GM19239 (cell line): Measurements from ENCODE around the gene ZCCHC2.
A peak's percentile ranks its signal among the peaks of the same experiment; 100 is the strongest.

Experiments used
- DNase-seq: peaks from one replicate; pipeline ENCODE4 v3.0.0; 2011; ENCODE audit warnings: low spot score; ENCODE audit not compliant: insufficient read length
- FAIRE-seq: peaks from 2 replicates; lab custom pipeline; 2011; peaks lifted over from hg19 to GRCh38; lab: Jason Lieb, UNC

ZCCHC2 gene

DNA sequence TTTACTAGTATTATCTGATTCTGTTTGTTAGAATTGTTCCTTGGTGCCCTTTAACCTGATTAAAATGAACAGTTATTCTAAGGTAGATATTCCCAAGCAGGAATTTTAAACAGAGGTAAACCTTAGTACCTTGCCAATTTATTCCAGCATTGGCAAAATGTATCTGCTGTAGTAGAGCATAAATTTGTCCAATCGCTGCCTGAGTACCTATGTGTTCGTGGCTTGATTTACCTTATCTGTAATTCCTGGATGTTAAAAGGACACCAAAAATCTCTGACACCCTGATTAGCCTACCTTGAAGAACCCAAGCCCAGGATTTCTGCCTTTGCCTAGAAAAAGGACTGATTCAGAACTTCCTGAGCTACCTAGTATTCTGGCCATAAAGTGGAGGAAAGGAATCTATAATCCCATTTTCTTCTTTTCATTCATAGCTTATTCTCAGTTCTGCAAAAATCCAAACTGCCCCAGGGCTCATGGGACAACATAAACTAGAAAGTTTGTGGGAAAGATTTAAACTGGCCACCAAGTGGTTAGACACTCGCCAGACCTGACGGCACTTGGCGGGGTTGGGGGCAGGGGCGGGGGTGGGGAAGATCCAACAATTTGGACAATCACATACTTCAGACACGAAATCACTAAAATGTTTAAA lies 16.2 kb upstream of the ZCCHC2 start:
- DNase-seq (no peak), FAIRE-seq (peak; percentile 59)

- DNase-seq (no peak), FAIRE-seq (no peak)
Measured at GRCh38 chr18:62509779-62510178, 13.0 kb upstream of the ZCCHC2 start.

GRCh38 chr18:62510789-62511188 lies 12.0 kb upstream of the ZCCHC2 start:
- FAIRE-seq: no peak

GRCh38 chr18:62512532-62512931 lies 10.3 kb upstream of the ZCCHC2 start:
- DNase-seq (no peak), FAIRE-seq (peak; percentile 51)

More at GRCh38 chr18:62510789-62511188, 12.0 kb upstream of the ZCCHC2 start:
- DNase-seq: no peak

- FAIRE-seq: no peak
- no peak for DNase-seq
Measured at GRCh38 chr18:62512996-62513395, 9.8 kb upstream of the ZCCHC2 start.

DNA sequence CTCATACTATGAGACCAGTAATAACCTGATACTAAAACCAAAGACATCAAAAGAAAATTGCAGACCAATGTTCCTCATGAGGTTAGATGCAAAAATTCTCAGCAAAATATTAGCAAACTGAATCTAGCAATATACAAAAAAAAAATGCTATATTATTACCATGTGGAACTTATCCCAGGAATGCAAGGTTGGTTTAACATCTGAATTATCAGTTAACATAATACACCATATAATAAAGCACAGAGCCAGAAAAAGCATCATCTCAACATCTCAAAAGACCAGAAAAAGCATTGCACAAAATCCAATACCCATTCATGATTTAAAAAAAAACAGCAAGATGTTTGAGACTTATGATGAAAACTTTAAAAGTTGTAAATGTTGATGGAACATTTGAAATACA lies 8.3 kb upstream of the ZCCHC2 start:
- DNase-seq (no peak), FAIRE-seq (peak; percentile 40)

- DNase-seq: no peak
- no peak for FAIRE-seq
Measured at GRCh38 chr18:62516242-62516641, 6.6 kb upstream of the ZCCHC2 start.

- FAIRE-seq (no peak), DNase-seq (no peak)
Measured at GRCh38 chr18:62518460-62519375, 4.1 kb upstream of the ZCCHC2 start.

GRCh38 chr18:62519684-62520083 lies 3.1 kb upstream of the ZCCHC2 start:
- no peak for FAIRE-seq

DNA sequence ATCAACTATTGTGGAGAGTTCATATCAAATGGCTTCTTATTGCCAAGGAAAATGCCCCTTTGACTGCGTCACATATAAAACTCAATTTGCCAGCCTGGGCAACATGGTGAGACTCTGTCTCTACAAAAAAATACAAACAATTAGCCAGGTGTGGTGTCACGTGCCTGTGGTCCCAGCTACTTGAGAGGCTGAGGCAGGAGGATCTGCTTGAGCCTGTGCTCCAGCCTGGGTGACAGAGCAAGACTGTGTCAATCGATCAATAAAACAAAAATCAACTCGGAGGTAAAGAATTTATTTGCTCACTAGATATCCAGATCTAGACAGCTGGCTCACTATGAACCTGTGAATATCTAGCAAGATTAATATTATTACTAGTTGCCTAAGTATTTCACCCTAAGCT lies 1.7 kb upstream of the ZCCHC2 start:
- peak; percentile 49 for FAIRE-seq

More at GRCh38 chr18:62519684-62520083, 3.1 kb upstream of the ZCCHC2 start:
- DNase-seq: no peak

GRCh38 chr18:62521593-62521992 lies 1.2 kb upstream of the ZCCHC2 start:
- DNase-seq (no peak), FAIRE-seq (peak; percentile 66)

More for the DNA sequence above, 1.7 kb upstream of the ZCCHC2 start:
- DNase-seq: no peak

DNA sequence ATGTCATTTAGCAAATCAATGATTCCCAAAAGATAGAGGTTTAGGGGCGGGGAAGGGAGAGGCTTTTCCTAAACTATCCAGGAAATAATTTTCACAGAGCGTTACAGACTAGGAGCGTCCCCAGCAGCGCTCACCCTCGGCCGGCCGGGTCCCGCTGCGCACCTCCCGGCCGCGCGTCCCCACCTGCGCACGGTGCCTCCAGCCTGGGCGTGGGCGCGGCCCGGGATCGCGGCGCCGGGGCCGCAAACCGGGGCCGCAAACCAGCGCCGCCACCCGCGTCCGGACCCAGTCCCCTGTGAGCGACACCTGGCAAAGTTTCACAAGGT lies 684 bp upstream of the ZCCHC2 start:
- FAIRE-seq (peak; percentile 21), DNase-seq (no peak)

DNA sequence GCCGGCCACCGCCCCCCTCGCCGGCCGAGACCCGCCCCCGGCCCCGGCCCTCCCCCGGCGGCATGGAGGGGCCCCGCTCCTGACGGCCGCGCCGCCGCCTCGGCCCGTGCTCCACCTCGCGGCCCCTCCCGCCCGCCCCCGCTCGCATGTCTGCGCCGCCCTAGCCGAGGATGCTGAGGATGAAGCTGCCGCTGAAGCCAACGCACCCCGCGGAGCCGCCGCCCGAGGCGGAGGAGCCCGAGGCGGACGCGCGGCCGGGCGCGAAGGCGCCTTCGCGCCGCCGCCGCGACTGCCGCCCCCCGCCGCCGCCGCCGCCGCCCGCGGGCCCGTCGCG lies 397 bp downstream of the ZCCHC2 start:
- FAIRE-seq: no peak

GRCh38 chr18:62523631-62524439 lies 1.0 kb downstream of the ZCCHC2 start:
- no peak for DNase-seq

More for the DNA sequence above, 397 bp downstream of the ZCCHC2 start:
- no peak for DNase-seq

GRCh38 chr18:62524440-62525200 lies 1.8 kb downstream of the ZCCHC2 start:
- FAIRE-seq (peak; percentile 88), DNase-seq (no peak)

More at GRCh38 chr18:62523631-62524439, 1.0 kb downstream of the ZCCHC2 start:
- no peak for FAIRE-seq

DNA sequence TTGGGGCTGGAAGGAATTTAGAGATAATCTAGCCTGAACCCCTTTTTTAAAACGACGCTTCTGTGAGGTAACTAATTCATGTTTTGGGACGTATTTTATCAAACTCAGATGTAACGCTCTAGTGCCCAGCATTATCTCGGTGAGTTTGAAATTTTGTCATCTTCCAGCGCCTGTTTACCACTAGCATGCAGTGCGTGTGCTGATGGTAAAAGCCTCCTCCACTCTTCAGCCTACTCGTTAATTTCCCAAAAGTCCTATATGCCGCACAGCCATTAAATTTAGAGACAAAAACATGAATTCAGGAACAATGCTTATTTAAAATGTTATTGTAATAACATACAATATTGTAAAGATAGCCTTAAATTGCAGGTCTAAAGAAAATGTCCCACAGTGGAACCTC lies 2.8 kb downstream of the ZCCHC2 start:
- FAIRE-seq: peak; percentile 74
- DNase-seq: no peak

DNA sequence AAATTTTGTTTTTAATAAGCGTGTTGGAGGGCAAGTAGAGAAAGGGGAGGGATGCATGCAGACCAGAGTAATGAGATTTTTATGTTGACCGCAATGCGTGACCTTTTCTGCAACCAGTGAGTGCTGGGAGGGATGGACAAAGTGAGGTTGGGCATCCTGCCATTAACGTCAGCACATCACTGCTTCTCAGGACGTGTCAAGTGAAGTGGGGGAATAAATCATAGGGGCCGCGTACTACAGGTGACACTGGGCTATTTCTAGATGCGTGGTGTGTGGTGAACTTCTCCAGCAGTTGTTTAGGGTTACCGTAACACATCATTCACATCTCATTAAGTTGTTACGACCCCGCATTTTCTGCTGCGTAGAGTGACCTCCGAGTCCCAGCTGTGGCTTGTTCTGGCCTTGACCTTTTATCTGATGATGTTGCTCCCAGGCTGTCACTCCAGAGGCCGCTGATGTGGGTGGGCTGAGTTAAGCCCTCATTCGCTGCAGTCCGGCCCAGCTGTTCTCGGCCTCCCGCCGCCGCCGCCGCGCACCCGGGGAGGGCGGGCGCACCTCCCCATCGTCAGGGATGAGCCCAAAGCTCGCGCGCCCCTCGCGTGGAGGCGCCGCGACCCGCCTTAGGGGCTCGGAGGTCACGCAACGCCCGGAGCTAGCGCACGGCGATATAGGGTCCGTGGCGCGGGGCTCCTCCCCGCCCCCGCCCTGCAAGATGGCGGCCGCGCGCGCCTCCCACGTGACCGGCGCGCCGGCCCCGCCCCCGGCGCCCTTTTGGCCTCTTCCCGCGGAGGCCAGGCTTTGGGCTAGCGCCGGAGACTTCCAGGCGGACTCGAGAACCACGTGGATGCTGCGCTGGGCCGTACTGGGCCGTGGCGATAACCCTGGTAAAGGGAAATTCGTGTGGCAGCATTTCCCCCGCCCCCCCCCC lies 3.5 kb downstream of the ZCCHC2 start:
- DNase-seq: peak; percentile 57
- peak; percentile 79 for FAIRE-seq

- DNase-seq (no peak), FAIRE-seq (peak; percentile 63)
Measured at GRCh38 chr18:62529597-62529996, 6.8 kb downstream of the ZCCHC2 start.

GRCh38 chr18:62531078-62531477 lies 8.3 kb downstream of the ZCCHC2 start:
- FAIRE-seq (peak; percentile 64), DNase-seq (no peak)
